Inferior parietal cortex (tissue), 1 donor: ENCODE measurements around the gene SUCLA2.
"Not testable (repeated sequence)": the region's sequence is repeated elsewhere in the genome, so short reads cannot be mapped to it uniquely, and the experiment has no call there.

Experiments
- DNase-seq: peaks from one replicate; pipeline ENCODE4 v3.0.0-alpha.2; 2016; ENCODE audit errors: extremely low spot score

SUCLA2 gene

DNA sequence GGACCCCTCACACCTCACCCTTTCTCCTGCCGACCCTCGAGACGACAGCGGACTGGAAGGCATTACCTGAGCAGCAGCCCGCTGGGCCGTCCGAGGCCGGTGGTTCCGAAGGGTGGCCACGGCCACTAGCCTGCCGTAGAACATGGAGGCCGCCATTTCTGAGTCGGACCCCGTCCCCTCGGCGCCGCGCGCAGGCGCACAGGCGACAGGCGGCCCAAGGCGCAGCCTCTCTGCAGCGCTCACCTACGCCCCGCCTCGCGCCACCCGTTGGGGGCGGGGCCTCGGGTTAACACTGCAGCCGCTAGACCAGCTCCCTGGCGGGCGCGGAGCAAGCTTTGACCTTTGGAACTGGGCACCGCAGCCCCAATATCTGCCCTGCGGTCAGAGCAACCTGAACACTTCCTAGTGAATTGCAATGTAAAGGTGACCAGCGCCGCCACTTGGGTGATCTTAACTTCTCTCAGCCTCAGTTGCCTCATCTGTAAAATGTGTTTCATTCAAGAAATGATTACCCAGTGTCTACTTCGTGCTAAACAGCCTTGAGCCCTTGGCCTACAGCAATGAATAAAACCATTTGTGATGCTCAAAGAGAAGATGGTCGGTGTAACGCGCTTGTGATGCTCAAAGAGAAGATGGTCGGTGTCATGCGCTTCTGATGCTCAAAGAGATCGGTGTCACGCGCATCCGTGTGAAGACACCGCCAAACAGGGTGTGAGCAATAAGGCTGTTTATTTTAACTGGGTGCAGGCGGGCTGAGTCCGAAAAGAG is at the start of gene SUCLA2:
TSS of gene SUCLA2 (minus strand) at position 160 of the 768 bp plus-strand sequence. CDS start at position 156, 4 bp downstream.
- peak; percentile 92 for DNase-seq

GRCh38 chr13:48050550-48050949 is 49.5 kb upstream of the SUCLA2 start:
- no peak for DNase-seq

- no peak for DNase-seq
These were observed 42.9 kb upstream of the SUCLA2 start for GRCh38 chr13:48043789-48044503.

- DNase-seq: no peak
These were observed 41.8 kb upstream of the SUCLA2 start for GRCh38 chr13:48042894-48043293.

- DNase-seq: no peak
These were observed 39.8 kb upstream of the SUCLA2 start for GRCh38 chr13:48040896-48041295.

DNA sequence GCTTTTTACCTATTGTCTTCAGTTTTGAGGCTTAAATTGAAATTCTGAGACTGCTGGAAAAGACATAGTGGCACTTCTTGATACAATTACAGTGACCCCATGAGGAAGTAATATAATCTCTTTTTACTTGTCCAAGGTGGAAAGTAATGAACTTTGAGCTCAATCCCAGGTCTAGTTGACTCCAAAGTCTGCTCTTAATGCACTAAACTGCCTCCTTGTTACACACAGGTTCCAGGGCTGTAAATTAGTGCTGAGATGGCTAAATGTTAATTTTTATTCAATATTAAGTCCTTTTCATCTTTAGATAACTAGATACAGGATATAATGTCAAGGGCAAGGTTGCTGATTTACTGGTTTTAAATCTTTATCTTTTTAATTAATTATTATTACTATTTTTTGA is 39.0 kb upstream of the SUCLA2 start:
- DNase-seq: no peak

DNA sequence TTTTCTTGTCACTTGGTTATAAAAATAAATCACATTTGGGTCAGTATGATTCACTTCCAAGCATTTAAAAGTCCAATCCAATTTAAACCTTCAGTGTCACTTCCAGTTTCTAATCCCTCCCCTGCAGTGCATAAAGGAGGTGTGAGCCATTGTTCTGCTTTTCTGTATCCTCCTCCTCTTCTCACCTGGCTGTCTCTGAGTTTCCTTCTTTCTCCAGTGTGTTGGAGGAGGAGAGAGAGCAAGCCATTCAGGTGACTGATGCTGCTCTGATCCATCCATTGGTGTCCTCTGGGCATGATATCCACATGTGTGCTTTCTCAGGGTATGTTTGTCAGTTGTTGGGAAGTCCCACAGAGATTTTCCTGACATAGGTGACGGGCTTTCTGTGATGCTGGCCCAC is 37.7 kb upstream of the SUCLA2 start:
- no peak for DNase-seq

DNA sequence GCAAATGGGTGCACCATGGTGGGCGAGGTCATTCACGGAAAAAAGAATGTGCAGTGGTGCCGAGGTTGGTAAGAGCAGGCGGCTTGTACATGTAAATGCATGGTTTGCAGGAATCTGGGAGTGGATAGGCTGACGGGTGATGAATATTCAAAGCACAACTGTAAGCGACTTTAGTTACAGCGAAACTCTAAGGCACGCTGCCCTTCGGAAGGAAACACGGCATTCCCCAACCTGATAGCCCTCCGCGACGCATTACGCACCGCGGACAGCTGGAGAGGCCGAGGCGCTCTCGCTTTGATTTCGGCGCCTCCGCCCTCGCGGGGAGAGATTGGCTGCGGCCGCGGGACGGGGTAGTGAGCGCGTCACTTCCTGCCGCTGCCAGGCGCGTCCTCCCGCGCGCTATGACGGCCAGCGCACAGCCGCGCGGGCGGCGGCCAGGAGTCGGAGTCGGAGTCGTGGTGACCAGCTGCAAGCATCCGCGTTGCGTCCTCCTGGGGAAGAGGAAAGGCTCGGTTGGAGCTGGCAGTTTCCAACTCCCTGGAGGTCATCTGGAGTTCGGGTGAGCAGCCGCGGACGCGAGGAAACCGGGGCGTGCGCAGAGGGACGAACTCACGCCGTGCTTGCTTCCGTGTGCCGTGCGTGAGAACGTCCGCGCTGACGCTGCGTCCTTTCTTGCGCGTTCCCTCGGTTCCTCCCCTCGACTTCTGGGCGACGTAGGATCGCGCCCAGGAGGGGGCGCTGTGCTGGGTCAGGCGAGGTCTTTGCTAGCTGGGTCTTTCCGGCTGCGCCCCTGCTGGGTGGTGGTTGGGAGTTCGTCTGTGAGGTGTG is 36.5 kb upstream of the SUCLA2 start, which contains the start of gene NUDT15:
TSS of gene NUDT15 (plus strand) at position 381 of the 828 bp plus-strand sequence. CDS start at position 402, 21 bp downstream.
- peak; percentile 94 for DNase-seq

DNA sequence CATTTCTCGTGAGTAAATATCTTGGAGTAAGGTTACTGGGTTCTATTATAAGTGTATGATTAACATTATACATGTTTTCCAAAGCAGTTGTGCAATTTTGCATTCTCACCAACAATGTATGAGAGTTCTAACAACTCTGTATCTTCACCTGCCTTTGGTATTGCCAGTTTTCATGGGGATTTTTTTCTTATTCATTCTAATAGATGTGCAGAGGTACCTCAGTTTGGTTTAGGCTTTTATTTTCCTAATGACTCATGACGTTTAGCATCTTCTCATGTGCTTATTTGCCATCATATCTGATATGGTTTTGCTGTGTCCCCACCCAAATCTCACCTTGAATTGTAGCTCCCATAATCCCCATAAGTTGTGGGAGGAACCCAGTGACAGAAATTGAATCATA is 28.8 kb upstream of the SUCLA2 start:
- DNase-seq: no peak

GRCh38 chr13:48028066-48028465 is 27.0 kb upstream of the SUCLA2 start:
- DNase-seq: no peak

DNA sequence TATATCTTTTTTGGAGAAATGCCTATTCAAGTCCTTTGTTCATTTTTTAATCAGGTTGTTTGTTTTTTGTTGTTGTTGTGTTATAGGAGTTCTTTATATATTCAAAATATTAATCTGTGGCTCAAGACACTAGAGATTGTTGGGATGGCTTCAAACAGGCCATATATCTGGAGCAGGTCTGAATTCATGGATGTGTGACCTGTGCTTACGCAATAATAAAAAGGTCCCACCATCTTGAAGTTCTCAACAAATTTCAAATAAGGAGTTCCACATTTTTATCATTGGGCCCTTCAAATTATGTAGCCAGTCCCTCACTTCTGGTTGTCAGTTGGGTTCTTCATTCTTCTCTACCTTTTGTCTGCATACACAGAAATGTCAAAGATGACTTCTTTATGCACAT is 18.7 kb upstream of the SUCLA2 start:
- DNase-seq: no peak

DNA sequence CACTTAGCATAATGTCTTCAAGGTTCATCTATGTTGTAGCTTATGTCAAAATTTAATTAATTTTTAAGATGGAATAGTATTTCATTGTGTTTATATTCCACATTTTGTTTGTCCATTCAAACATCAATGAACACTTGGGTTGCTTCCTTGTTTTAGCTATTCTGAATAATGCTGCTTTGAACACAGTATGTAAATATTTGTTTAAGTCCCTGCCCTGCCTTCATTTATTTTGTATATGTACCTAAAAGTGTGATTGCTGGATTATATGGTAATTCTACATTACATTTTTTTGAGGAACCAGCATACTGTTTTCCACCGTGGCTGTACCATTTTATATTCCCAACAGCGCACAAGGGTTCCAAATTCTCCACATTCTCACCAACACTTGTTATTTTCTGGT is 17.6 kb upstream of the SUCLA2 start:
- no peak for DNase-seq

DNA sequence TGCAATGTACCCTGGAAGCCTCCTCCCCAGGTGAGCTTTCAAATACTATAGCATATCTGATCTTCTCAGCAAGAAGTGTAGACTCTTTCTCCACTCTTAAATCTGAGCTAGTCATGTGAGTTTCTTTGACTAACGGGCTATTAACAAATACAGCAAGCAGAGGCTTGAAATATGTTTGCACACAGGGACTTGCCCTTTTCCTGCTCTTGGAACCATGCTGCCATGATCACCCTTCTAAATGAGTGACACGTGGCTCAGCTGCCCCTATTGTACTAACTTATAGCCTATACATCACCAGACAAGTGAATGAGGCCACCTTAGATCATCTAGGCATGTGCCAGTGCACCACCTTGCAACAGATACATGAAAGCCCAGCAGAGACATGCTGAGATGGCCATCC is 13.3 kb upstream of the SUCLA2 start:
- DNase-seq: no peak

DNA sequence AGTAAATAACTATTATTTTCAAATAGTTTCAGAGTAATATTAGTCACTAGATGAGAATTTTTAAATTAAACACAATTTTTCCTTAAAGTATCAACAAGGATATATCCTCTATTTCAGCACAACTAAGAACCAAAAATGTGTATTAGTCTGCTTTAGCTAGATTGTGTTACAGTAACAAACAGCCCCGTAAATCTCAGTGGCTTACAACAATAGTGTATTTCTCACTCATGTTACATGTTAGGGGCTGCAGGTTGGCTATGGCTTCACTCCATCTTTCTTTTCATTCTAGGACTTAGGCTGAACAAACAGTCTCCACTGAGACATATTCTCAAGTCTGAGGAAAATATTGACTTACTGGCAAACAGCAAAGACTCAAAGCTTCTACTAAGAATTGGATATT is 11.6 kb upstream of the SUCLA2 start:
- no peak for DNase-seq

- no peak for DNase-seq
These were observed 9.6 kb upstream of the SUCLA2 start for GRCh38 chr13:48010698-48011097.

- DNase-seq: no peak
These were observed 8.2 kb upstream of the SUCLA2 start for GRCh38 chr13:48009284-48009683.

GRCh38 chr13:48006396-48006795 is 5.3 kb upstream of the SUCLA2 start:
- DNase-seq: no peak

GRCh38 chr13:48004201-48004600 is 3.1 kb upstream of the SUCLA2 start:
- no peak for DNase-seq

DNA sequence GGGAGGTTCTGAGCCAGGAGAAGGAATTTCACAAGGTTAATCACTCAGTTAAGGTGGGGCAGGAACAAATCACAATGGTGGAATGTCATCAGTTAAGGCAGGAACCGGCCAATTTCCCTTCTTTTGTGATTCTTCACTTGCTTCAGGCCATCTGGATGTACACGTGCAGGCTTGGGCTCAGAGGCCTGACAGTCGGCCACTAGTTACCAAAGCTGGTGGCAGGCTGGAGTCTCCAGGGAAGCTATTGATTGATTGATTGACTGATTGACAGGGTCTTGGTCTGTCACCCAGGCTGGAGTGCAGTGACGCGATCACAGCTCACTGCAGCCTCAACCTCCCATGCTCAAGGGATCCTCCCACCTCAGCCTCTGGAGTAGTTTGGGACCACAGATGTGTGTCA is 926 bp upstream of the SUCLA2 start:
- not testable (repeated sequence) for DNase-seq

GRCh38 chr13:48000559-48001113 is 437 bp downstream of the SUCLA2 start:
- no peak for DNase-seq

- DNase-seq: no peak
These were observed 1.1 kb downstream of the SUCLA2 start for GRCh38 chr13:47999973-48000372.

- DNase-seq: no peak
These were observed 3.7 kb downstream of the SUCLA2 start for GRCh38 chr13:47997384-47997783.
